Amygdala (tissue), 56 donors: ENCODE results near the gene SLC10A1.

ENCODE experiments used
- DNase-seq, 56 donors: peaks; one replicate each; lab custom pipeline; 2025; lab: John Stamatoyannopoulos, UW

SLC10A1 gene

DNA sequence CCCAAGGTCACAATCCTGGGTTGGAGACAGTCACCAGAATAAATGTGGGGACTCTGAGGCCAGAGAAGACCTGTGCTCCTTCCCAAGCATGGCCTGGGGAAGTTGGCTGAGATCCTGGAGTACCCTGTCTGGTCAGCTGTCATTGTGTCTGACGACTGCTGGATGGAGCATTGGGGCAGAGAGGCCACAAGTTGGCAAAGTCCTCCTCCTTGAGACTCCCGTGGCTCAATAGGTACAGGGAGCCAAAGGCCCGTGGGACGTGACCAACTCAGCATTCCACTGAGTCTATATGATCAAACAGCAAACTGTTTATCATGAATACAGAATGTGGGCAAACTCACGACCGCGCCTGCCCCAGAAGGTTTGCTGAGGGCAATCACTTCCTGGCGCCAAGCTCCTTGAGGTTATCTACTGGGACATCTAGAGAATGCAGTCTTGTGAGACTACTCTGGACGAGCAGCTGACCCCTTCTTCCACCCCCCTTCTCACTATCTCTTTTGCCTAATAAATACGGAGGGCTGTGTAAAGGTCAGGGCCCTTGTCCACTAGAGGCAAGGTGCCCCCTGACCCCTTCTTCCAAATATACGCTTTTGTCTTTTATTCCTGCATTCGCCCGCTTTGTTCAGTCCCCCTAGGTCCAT, 14.3 kb upstream of the SLC10A1 start:
- no peak for DNase-seq

- no peak for DNase-seq
These were observed 12.1 kb upstream of the SLC10A1 start for GRCh38 chr14:69808919-69809808.

DNA sequence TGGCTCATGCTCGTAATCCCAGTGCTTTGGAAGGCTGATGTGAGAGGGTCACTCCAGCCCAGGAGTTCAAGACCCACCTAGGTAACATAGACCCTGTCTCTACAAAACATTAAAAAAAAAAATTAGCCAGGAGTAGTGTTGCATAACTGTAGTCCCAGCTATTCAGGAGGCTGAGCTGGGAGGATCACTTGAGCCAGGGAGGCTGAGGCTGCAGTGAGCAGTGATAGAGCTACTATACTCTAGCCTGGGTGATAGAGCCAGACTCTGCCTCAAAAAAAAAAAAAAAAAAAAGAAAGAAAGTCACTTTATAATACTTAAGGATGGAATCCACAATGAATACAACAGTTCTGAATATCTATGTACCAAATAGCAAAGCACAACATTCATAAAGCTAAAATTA, 10.2 kb upstream of the SLC10A1 start:
- DNase-seq: no peak

DNA sequence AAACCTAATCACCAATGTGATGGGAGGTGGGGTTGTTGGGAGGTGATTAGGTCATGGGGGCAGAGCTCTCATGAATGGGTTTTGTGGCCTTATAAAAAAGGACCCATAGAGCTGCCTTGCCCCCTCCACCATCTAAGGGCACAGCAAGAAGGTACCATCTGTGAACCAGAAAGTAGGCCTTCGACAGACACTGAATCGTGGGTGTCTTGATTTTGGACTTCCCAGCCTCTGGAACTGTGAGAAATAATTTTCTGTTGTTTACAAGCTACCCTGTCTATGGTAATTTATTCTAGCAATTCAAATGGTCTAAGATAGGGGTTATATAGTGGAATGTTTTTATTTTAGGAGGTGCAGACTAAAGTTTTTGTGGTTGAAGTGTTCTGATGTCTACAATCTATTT, 7.9 kb upstream of the SLC10A1 start:
- DNase-seq: no peak

DNA sequence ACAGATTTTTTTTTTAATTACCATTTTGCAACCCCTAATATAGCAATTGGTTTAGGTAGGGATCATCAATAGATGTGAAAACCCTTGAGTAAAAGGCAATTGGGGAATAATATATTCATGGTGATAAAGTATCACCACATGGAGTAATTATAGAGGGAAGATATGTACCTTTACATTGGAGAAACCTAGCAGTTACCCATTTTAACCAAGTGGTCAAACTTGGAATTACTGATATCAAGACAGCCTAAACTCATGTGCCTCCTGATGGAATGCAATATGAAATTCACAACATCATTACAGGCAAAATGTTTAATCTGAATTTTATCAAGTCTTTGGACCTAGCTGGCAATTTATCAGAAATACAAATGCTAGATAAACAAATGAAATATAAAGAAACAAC, 6.7 kb upstream of the SLC10A1 start:
- DNase-seq: no peak

DNA sequence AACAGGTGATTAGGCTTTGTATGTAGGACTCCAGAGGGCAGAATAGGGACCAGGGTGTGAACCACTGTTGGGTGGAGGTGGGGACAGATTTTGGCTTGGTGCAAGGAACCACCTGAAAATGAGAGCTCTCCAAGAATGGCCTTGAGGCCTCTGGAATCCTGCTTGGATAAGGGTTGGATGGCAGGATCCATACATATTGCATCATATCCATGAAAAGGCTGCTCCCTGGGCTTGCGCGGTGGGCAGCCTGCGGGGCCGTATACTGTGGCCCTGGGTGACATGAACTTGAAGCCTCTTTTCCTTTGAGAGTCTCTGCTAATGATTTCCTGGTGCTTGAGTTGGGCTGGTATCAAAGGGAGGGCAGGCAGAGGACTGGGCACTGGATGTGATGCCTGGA, 1.3 kb upstream of the SLC10A1 start:
- no peak for DNase-seq

DNA sequence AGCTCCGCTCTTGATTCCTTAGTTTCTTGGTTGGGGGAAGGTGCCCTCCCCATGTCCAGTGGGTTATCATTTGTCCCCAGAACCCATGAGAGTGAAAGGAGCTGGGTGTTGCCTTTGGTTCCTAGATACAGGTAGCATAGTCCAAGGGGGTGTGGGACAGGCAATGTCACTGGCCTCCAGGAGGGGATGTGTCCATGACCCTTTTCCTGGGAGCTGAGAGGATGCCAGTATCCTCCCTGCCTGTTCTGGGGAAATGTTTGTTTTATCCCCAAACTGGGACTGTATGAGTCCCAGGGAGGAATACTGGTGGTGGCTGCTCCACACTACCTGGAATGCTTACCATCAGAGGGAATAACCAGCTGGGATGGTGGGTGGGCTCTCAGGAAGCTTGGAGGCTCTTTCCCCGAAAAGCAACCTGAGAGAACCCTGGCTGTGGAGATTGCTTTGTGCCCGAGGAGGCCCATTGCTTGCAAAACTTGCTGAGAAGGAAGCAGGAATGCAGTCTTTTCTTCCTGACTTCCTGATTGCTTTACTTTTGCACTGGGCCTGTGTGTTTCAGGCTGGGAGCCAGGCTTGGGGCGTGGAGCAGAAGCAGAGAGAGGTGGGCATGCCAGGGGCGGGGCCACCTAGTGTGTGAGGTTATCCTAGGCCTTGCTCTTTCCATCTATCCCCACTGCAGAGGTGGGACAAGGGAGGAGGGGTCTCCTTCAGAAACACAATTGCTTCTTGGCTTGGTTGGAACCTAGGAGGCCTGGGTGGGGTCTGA, 715 bp upstream of the SLC10A1 start:
- DNase-seq: no peak

- no peak for DNase-seq
These were observed 1.4 kb downstream of the SLC10A1 start for GRCh38 chr14:69795691-69796090.

DNA sequence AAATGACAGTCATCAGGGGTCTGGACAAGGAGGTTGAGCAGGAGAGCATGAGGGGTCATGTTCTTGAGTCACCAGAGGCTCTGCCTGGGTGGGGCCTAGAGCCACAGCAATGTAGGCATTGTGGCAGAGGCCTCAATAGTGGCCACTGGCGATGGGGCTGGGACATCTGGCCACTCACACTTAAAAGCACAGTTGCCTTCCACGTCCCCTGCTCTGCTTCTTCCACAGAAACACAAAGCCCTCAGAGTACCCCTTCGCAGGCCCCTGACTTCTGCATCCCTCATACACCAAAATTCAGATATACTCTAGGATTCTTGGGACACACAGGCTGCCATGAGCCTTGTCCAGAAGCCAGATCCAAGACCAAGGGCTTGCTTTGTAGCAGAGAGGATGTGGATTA, 2.2 kb downstream of the SLC10A1 start:
- DNase-seq: no peak

DNA sequence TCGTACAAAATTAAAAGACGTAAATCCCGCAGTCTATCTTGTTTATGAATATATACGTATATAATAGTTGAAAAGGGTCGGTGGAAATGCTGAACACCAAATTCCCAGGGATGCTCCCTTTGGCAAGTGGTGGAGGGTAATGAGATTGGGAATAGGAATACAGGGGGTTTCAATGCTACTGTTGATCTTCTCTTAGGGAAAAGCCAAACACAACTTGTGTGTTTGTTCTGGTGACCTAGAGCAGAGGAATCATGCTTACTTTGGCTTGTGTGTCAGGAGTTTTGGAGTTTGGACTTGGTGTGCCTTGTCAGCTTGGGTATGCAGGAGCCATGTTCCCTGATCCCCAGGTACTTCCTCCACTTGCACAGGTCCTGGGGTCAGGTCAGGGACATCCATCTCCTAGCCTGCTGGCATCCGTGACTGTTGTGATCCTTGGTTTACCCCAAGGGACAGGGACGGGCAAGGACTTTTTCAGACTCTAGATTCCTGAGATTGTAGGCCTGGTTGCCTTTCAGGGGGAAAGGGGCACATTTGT, 4.1 kb downstream of the SLC10A1 start:
- no peak for DNase-seq

- DNase-seq: no peak
These were observed 7.9 kb downstream of the SLC10A1 start for GRCh38 chr14:69789118-69789640.

DNA sequence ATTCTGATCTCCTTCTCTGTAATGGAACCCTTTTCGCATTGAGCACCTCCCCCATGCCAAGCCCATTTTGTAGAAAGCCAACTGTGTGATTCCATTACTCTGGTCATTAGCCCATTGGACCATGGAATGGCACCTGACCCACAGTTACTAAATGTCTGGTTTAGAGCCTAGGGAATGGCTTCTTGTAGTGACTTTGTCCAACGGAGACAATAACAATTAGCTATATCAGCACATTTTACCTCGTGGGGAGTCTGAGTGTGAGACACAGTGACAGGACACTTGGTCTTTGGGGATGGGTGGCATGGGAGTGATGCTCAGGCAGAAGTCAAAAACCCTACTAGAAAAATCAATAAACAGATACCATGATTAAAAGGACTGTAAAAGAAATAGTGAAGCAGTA, 10.4 kb downstream of the SLC10A1 start:
- no peak for DNase-seq

DNA sequence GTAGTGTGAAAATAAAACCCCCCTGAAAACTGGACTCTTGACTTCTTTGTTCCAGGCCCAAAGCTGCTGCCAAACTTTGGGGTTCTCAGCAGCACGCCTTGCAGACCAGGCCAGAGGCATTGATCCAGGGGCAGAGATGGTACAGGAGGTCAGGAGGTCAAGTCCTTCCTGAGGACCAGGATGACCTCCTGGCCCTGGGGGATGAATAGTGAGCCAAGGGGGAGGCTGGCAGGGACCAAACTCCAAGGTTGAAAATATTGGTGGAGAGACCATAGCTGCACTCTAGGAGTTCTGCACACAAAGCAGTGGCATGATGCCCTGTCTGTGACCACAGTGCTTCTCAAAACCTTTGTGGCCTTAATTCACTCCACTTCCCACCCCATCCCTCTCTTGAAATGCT, 12.1 kb downstream of the SLC10A1 start:
- DNase-seq: no peak

DNA sequence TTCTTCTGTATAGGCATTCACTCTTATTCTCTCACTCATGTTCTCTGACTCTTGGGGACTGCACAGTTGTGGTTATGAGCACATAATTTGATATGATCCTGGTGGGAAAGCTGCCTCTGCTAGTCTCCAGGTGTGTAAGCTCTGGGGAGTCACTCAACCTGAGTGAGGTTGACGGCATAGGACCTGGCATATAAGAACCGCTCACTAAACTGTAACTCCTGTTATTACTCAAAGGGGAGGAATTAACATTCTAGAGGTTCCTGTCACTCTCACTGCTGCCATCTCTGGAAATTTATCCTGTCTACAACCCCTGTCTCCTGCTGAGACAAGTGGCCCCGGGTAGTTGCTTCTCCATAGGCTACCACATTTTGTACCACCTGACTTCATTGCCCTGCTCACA, 16.1 kb downstream of the SLC10A1 start:
- DNase-seq: no peak

DNA sequence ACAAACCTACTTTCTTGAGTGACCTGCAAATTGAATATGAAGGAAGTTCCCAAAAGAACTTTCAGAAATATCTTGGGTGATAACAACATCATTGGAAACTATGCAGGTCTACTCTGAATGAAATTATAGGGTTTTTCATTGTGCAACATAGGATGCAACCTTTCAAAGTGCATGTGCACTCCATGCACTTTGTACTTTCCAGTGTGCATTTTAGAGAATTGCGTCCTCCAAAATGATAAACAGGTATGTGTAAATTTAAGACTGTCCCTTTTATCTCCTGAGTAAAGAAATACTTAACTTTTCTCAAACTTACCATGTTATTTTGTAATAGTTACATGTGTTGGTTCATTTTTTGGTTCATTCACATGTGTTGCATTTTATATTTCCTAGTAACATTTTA, 16.9 kb downstream of the SLC10A1 start:
- DNase-seq: no peak

DNA sequence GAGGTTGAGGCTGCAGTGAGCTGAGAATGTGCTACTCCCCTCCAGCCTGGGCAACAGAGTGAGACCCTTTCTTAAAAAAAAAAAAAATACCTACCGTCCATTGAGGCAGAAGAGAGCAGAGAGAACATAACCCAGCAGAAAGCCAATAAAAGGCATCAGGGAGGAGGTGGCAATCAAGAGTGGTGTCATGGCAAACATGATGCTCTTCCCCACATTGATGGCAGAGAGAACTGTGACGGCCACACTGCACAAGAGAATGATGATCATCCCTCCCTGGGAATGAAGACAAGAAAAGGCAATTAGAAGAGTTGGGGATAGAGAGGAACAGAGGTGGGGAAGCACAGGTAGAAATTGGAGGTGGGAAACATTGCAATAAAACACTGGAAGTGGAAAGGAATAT, 18.0 kb downstream of the SLC10A1 start:
- no peak for DNase-seq

DNA sequence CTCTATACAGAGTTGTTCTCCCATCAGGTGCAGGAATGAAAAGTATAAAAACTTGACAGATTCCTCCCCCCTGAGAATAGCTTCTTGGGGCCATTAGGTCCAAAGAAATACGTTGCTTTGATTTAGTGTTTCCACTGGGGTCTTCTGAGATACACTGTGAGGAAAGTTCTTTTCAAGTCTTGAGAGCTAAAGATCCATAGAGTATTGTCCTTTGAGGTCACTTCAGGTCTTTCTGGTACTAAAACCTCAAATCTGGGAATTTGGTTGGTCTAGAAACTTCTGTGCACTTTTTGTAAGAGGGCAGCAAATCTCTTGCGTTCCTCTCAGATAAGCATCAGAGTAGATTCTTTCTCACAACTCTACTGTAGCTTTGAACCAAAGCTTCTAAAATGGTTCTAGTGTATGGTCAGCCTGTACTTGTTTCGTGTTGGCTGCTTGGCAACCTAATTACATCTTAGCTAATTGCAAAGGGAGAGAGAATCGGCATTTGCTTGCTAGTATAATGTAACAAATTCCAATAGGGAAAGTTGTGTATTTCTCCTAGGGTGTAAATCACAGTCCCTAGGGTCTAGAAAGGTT, 20.1 kb downstream of the SLC10A1 start:
- no peak for DNase-seq

GRCh38 chr14:69775012-69775411, 22.0 kb downstream of the SLC10A1 start:
- no peak for DNase-seq

- no peak for DNase-seq
These were observed 23.3 kb downstream of the SLC10A1 start for GRCh38 chr14:69773571-69774276.
